Naive thymus-derived CD8-positive, alpha-beta T cell (primary cell): Measurements from ENCODE around the gene ETV3. TPM values are rescaled to one million over a fixed set of nuclear protein-coding genes. Genes with fewer than 3 reads are reported as not detected.

Experiments
- ATAC-seq, 2 donors: fragments of 150-1000 bp; cut with Tn5 transposase in 1 of 2; sonication (Bioruptor Pico), chemical (Tn5 transposase) in 1 of 2; 1 replicate in 1 of 2; 2 replicates in 1 of 2; pipeline ENCODE4 v1.10.0; 2021; ENCODE audit warnings: mild to moderate bottlenecking in 2 of 2, moderate library complexity in 2 of 2
- POLR2A ChIA-PET: fragments of 350-600 bp; sonication (Branson Sonifier 250); formaldehyde crosslinking; loops from one replicate; lab custom pipeline; 2021; ENCODE audit warnings: antibody characterized with exemption; lab: Charles Lee
- DNase-seq, 10 donors: peaks; one replicate each; pipeline versions ENCODE4 v3.0.0 to v3.0.0-alpha.2; 2020 to 2022
- H3K27ac Mint-ChIP-seq, 10 donors: one replicate each; pipeline ENCODE4 v1.8.0; 2020 to 2022; ENCODE audit warnings: mild to moderate bottlenecking in 10 of 10, mixed read lengths in 10 of 10, moderate library complexity in 4 of 10, inconsistent platforms in 1 of 10
- H3K27me3 Mint-ChIP-seq, 5 donors: one replicate each; pipeline ENCODE4 v1.8.0; 2021 to 2022; ENCODE audit warnings: mixed read lengths in 5 of 5
- H3K36me3 Mint-ChIP-seq, 3 donors: one replicate each; pipeline ENCODE4 v1.8.0; 2020 to 2022; ENCODE audit warnings: mixed read lengths in 3 of 3, mild to moderate bottlenecking in 2 of 3, inconsistent platforms in 1 of 3
- H3K4me1 Mint-ChIP-seq, 4 donors: one replicate each; pipeline ENCODE4 v1.8.0; 2021 to 2022; ENCODE audit warnings: mixed read lengths in 4 of 4
- H3K4me3 Mint-ChIP-seq, 10 donors: one replicate each; pipeline ENCODE4 v1.8.0; 2020 to 2022; ENCODE audit warnings: mild to moderate bottlenecking in 10 of 10, mixed read lengths in 10 of 10, moderate library complexity in 6 of 10, inconsistent platforms in 1 of 10
- H3K9me3 Mint-ChIP-seq, 9 donors: one replicate each; pipeline ENCODE4 v1.8.0; 2020 to 2022; ENCODE audit warnings: mixed read lengths in 9 of 9, mild to moderate bottlenecking in 3 of 9, inconsistent platforms in 1 of 9, moderate library complexity in 1 of 9
- polyA plus RNA-seq, 3 donors: library from polyadenylated mRNA; unstranded; fragments of 300-500 nt; fragmentation: Illumina TruSeq; gene quantifications; one replicate each; pipeline ENCODE4 v1.2.3, GENCODE V29; 2021
- total RNA-seq, 8 experiments: library from RNA in 2 of 8; stranded (reverse) in 2 of 8; gene quantifications; one replicate each; pipeline ENCODE4 v1.2.3 and lab custom pipeline; 2021 to 2026

ETV3 gene
- total and polyA plus RNA-seq, 5 experiments from 2014 or later, result 3.5 to 29.8 (median 16.4) TPM

DNA sequence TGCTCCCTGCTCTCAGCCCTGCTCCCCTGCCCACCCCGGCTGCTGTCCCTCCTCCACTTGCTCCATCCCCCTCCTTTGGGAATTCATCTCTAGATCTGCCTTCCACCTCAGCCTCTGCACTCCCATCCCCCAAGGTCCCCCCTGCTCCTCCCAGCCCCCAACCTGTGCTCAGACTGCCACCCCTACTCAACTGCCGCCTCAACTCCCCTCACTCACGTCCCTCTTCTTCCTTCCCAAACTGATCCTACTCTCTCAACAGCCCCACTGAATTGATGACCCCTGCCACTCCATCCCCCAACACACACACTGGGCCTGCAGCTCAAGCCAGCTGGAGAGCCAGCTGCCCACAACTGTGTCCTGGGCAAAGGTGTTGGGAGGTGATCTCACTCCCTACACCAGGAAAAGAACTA lies 22.8 kb downstream of the ETV3 start:
- Mint-ChIP-seq H3K27me3 (peaks cover 3 to 23% (median 6%) of the 10 kb centered on the region in 5 donors), H3K36me3 (peaks cover 0 to 4% (median 0%) of the 10 kb centered on the region in 3 donors), H3K4me3 (no peak overlapping the region), H3K27ac (peak overlapping the region in 1 of 10 donors; percentile 60), H3K9me3 (no peaks in the 10 kb centered on the region), H3K4me1 (peaks cover 3 to 12% (median 7%) of the 10 kb centered on the region in 4 donors)
- ATAC-seq (no peak), DNase-seq (no peak)
- POLR2A ChIA-PET, result no interaction called here

DNA sequence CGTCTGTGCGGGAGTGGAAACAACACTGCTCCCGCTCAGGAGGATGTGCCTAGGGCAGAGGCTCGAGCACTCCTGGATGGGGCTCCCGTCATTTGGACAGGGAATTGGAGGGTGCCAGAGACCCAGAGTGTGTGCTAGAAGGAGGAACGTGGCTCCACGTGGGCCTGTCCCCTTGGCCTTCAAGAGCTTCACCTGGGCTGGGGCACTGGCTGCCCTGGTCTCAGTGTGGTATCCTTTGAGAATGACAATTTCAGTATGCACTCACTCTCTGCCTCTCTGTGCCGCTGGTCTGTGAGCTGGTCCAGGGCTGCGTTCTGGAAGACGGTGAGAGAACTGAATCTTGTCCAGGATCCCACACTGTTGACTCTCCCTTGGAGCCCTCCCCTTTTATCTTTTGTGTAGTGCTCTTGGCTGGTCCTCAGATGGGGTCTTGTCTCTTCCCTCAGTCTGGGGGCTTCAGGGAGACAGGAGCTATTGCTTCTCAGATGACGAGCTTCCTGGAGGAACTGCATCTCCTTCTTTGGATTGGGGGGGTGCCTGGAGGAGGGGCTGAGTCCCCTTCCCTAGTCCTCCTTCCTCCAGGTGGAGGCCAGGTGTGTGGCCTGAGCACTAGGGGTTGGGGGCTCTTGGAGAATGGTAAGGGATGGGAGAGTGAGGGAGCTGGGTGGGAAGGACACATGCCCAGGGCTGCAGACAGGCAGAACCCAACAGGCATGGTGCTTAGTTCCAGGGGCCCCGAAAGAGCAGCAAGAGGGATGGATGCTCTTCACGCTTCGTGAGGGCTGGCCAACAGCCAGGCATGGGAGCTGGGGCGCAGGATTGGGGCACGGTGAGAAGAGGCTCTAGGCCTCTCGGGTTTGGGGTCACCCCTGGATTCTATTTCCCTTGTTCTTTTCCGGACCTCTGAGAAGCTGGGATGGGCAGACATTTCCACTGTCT lies 23.7 kb downstream of the ETV3 start:
- no peak for ATAC-seq
- Mint-ChIP-seq H3K36me3 (no peaks in the 10 kb centered on the region), H3K4me3 (no peak overlapping the region), H3K4me1 (peaks cover 0 to 11% (median 6%) of the 10 kb centered on the region in 4 donors), H3K27ac (peak overlapping the region in 2 of 10 donors; percentile 29 to 65), H3K9me3 (no peaks in the 10 kb centered on the region), H3K27me3 (peaks cover 3 to 23% (median 8%) of the 10 kb centered on the region in 5 donors)
- no peak for DNase-seq
- POLR2A ChIA-PET, result no interaction called here

DNA sequence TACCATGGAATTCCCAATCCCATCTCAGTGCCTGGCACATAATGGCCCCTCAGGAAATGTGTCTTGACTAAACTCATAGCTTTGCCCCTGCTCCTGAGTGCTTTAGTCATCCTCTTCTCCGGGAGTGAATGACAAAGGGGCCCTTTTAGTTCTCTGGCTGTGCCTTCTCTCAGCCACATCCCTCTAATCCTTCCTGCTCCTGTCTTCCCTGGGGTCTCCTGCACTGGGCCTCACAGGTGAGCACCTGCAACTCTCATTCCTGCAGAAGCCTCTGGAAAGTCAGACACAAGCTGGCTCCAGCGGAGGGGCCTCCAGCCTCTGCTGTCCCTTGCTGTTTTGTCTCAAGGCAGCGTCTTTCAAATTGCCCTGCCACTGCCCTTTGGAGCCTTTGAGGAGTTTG lies 24.6 kb downstream of the ETV3 start:
- Mint-ChIP-seq H3K27ac (no peak overlapping the region), H3K36me3 (no peaks in the 10 kb centered on the region), H3K4me3 (no peak overlapping the region), H3K9me3 (no peaks in the 10 kb centered on the region), H3K27me3 (peaks cover 3 to 27% (median 14%) of the 10 kb centered on the region in 5 donors), H3K4me1 (peaks cover 0 to 11% (median 6%) of the 10 kb centered on the region in 4 donors)
- POLR2A ChIA-PET, result no interaction called here
- ATAC-seq, result no peak
- DNase-seq, result no peak

DNA sequence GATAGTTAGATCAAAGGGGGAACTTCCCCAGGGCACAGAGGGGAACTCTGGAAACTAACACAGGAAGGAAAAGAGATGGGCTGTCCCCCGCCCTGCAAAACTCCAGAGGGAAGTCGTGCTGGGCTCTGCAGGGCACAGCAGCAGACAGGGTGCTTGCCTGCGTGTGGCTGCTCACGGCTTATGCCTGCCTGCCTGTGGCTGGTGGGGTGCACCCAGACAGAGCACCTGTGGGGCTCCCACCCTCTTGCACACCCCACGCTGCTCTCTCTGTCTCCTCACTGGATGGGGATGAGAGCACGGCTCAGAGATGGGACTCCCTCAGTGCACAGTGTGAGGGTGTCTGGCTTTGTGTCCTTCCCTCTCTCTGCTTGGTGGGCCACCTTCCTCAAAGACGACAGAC lies 25.1 kb downstream of the ETV3 start:
- Mint-ChIP-seq H3K27ac (peak overlapping the region in 2 of 10 donors; percentile 13 to 74), H3K4me1 (peaks cover 0 to 9% (median 6%) of the 10 kb centered on the region in 4 donors), H3K4me3 (no peak overlapping the region), H3K27me3 (peaks cover 7 to 32% (median 20%) of the 10 kb centered on the region in 5 donors), H3K9me3 (no peaks in the 10 kb centered on the region), H3K36me3 (no peaks in the 10 kb centered on the region)
- DNase-seq, result no peak
- no peak for ATAC-seq
- POLR2A ChIA-PET, result no interaction called here

DNA sequence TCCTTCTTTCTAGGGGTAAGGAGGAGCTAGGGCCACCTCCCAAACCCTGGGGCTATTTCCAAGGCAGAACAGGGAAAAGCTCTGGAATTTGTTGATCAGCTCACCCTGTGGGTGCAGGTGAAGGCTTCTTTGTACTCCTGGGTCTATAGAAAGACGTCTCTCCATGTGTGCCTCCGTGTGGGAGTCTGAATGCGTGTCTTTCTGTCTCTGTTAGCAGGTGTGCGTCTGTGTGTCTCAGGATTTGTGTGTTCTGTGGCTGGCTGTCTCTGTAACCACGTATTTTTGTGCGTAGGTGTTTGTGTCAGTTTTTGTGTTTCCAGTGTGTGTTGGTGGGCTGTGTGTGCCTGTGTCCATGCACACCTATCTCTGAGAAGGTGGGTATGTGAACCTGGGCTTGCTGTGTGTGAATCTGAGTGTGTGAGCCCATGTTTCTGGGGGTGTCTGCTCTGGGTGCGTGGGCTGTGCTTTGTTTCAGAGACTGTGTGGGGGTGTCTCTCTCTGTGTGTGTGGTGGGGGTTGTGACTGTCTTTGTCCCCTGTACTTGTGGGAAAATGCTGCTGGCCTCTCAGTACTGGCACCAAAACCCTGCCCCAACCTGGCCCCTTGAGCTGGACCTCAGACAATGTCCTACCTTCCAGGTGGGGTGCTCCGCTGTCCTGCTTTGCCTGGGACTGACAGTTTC lies 25.9 kb downstream of the ETV3 start:
- Mint-ChIP-seq H3K4me3 (no peak overlapping the region), H3K27me3 (peaks cover 7 to 40% (median 27%) of the 10 kb centered on the region in 5 donors), H3K9me3 (no peaks in the 10 kb centered on the region), H3K27ac (peak overlapping the region in 4 of 10 donors; percentile 6 to 68 (median 20)), H3K36me3 (no peaks in the 10 kb centered on the region), H3K4me1 (peaks cover 0 to 9% (median 5%) of the 10 kb centered on the region in 4 donors)
- DNase-seq, result no peak
- ATAC-seq, result no peak
- POLR2A ChIA-PET, result no interaction called here

DNA sequence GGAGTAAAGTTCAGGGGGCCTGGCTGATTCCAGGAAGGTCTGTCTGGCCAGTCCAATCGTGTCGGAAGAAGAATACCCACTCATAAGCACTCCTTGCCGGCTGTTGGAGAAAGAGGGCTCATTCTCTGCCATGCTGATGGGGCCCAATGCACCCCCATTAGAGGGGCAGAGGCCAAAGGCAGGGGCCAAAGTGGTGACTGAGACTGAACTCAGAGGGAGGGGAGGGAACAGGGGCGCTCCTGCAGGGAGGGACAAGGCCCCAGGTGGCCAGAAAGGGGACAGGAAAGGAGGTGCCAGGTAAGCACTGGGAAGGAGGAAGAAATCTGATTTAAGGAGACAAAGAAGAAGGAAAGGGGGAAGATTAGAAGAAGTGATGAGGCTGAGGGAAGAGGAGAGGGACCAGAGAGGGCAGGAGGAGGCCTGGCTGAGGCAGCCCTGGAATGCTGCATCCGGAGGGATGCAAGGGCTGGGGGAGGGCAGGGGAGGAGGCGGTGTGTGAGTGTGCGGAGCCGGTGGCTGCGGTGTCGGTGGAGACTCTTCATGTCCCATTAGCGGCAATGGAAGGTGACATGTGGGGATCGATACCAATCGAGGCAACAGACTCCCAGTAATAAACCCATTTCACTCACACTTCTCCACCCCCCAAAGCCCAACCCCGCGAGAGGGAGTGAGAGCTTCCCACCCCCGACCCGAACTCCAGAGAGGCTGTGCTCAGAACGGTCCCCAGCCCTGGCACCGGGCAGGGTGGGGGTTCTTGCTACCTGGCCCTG lies 26.6 kb downstream of the ETV3 start:
- Mint-ChIP-seq H3K27me3 (peaks cover 7 to 47% (median 34%) of the 10 kb centered on the region in 5 donors), H3K4me3 (no peak overlapping the region), H3K9me3 (no peaks in the 10 kb centered on the region), H3K36me3 (no peaks in the 10 kb centered on the region), H3K27ac (peak overlapping the region in 1 of 10 donors; percentile 6), H3K4me1 (peaks cover 0 to 9% (median 4%) of the 10 kb centered on the region in 4 donors)
- DNase-seq (no peak), ATAC-seq (no peak)
- POLR2A ChIA-PET, result no interaction called here

DNA sequence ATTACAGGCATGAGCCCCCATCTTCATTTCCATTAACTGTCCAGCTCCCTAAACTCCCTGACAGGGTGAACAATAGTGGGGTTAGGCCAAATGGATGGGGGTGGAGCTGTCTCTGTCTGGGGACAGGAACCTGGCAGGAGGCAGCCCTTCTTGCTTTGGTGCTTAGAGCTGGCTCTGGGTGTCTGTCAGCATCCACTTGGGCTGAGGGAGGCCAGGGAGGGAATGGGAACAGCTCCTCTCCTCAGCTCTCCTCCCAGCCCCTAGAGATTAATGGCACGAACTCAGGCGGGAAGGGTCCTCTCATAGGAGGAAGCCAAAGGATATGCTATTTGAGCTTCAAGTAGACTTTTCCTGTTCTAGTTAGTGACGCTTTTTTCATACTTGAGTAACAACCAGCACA lies 27.5 kb downstream of the ETV3 start:
- Mint-ChIP-seq H3K27ac (no peak overlapping the region), H3K9me3 (no peaks in the 10 kb centered on the region), H3K4me1 (peaks cover 0 to 11% (median 6%) of the 10 kb centered on the region in 4 donors), H3K27me3 (peaks cover 11 to 56% (median 40%) of the 10 kb centered on the region in 5 donors), H3K36me3 (no peaks in the 10 kb centered on the region), H3K4me3 (no peak overlapping the region)
- no peak for DNase-seq
- POLR2A ChIA-PET, result no interaction called here
- ATAC-seq, result no peak

DNA sequence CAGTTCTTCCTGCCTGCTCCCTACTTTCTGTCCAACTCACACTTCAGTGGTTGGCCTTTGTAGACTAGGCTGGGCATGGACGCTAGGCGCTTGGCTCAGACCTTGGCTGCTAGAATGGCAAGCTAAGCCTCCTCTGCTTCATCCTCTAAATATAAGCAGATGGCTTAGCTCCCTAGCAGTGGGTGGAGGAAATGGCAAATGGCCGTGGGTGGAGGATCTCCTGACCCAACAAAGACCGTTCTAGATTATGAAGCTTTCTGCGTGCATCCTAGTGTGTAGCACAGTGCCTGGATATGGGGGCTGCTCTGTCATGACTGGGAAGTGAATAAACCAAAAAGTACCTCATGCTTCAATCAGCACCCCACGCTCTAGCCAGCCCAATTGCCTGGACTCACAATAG lies 28.2 kb downstream of the ETV3 start:
- ATAC-seq (no peak), DNase-seq (no peak)
- no peak overlapping the region for H3K27ac Mint-ChIP-seq
- H3K27me3 Mint-ChIP-seq, result peaks cover 11 to 60% (median 40%) of the 10 kb centered on the region in 5 donors
- H3K9me3 Mint-ChIP-seq, result no peaks in the 10 kb centered on the region
- POLR2A ChIA-PET, result no interaction called here
- H3K36me3 Mint-ChIP-seq, result no peaks in the 10 kb centered on the region
- H3K4me3 Mint-ChIP-seq, result no peak overlapping the region
- peaks cover 0 to 8% (median 5%) of the 10 kb centered on the region in 4 donors for H3K4me1 Mint-ChIP-seq

DNA sequence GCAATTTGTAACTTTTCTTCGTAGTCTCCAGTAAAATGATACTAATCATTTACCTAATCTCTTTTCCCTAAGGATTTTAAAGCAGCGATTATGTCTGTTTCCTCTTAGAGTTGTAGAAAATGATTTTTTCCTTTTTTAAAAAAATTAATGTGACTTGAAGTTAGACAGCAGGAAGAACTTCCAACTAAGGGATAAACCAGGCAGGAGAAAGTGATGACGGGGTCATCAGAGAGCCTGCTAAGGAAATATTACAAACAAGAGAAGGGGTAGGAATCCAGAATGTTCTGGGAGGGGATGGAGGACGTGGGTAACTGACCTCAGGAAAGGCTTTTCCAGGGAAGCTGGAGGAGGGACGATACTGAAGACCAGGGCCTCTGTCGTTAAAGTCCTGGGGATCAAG lies 29.7 kb downstream of the ETV3 start:
- Mint-ChIP-seq H3K4me1 (peaks cover 0 to 10% (median 5%) of the 10 kb centered on the region in 4 donors), H3K27ac (no peak overlapping the region), H3K27me3 (peaks cover 11 to 60% (median 44%) of the 10 kb centered on the region in 5 donors), H3K4me3 (no peak overlapping the region), H3K9me3 (no peaks in the 10 kb centered on the region), H3K36me3 (no peaks in the 10 kb centered on the region)
- DNase-seq (no peak), ATAC-seq (no peak)
- POLR2A ChIA-PET, result no interaction called here

DNA sequence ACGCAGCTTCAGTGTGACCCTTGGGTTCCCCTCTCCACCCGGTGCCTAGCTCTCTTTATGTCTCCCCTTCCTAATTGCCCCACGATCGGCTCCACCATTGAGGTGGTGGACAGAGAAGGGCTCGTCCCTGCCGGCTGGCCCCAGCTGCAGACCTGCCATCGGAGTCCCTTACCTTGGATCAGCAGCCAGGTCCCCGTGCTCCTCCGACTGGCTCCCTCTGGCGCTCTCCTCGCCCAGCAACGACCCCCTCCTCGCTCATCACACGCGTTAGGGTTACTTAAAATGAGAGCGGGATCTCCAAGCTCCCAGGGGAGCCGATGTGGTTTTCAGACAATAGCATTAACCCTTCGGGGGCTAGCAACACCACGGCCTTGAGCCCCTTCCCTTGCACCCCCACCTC lies 30.5 kb downstream of the ETV3 start:
- Mint-ChIP-seq H3K36me3 (no peaks in the 10 kb centered on the region), H3K27me3 (peaks cover 11 to 55% (median 45%) of the 10 kb centered on the region in 5 donors), H3K4me1 (peaks cover 0 to 8% (median 5%) of the 10 kb centered on the region in 4 donors), H3K9me3 (no peaks in the 10 kb centered on the region), H3K4me3 (no peak overlapping the region), H3K27ac (peak overlapping the region in 2 of 10 donors; percentile 42 to 56)
- POLR2A ChIA-PET, result no interaction called here
- ATAC-seq, result no peak
- no peak for DNase-seq

DNA sequence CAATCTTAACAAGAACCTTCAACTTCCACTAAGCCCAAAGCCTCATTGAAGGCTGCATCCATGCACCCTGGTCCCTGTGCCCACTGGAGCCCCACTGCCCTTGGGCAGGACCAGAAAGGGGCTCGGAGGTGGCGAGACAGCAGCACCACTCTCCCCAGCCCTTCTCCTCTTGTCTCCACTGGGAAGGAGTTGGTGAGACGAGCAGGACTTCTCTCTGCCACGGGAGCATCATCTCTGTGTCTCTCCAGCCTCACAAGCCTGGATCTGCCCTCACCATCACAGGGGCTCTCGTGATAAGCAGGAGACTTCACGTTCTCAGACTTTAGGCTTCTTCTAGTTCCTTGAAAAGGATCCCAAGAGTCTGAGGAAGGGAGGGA lies 31.4 kb downstream of the ETV3 start:
- peak overlapping the region in 1 of 10 donors; percentile 55 for H3K27ac Mint-ChIP-seq
- ATAC-seq (no peak), DNase-seq (no peak)
- peaks cover 9 to 46% (median 38%) of the 10 kb centered on the region in 5 donors for H3K27me3 Mint-ChIP-seq
- no peaks in the 10 kb centered on the region for H3K9me3 Mint-ChIP-seq
- H3K4me3 Mint-ChIP-seq, result no peak overlapping the region
- H3K4me1 Mint-ChIP-seq, result peaks cover 0 to 7% (median 2%) of the 10 kb centered on the region in 4 donors
- H3K36me3 Mint-ChIP-seq, result no peaks in the 10 kb centered on the region
- POLR2A ChIA-PET, result no interaction called here
